ENCODE results near the gene ARL15.
"Not testable (repeated sequence)": the region's sequence is repeated elsewhere in the genome, so short reads cannot be mapped to it uniquely, and the experiment has no call there.

Gene ARL15

DNA sequence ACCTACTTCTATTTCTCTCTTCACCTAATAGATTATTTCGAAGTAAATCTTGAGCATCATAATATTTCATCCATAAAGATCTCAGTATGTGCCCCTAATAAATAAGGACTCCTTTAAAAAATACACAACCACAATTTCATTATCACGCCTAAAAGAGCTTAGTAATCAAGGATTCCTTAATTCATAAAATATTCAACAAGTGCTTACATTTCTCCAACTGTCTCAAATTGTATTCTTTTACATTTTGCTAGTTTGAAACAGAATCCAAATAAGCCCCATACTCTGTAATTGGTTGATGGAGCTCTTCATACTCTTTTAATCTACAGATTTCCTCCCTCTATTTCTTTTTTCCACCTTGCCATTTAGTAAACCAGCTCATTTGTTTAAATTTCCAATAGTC lies 432.4 kb downstream of the ARL15 start:
- DNase-seq, result no peak

DNA sequence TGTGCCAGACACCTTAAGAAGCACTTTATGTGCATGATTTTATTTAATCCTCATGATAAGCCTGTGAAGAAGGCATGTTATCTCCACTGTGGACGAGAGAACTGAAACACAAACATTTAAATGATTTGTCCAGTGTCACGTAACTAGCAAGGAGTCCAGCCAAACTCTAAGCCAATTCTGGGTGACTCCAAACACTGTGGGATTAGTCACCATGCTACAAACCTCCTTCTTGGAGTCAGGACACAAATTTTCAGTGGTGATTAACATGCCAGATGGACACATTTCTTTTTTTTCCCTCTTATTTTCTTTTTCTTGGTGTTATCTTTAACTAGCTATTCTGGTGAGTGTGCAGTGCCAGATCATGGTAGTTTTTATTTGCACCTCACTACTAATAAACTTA lies 433.1 kb downstream of the ARL15 start:
- DNase-seq, result no peak

DNA sequence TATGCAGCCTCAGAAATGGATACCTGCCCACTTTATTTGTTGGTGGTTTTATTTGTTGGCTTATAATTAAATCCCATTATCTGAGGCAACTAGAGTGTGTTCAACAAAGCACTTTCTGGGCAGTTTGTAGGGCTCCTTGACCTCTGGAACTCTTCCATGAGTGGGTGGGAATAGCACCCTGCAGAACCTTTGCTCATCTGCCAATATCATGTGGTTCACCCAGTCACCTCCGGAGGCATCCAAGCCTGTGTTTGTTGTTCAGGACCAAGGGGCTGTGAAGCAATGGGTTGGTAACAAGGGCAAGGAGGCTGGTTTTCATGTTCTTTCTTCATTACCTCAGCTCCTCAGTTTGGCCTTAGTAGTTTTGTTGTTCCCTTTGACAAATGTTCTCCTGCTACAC lies 436.0 kb downstream of the ARL15 start:
- DNase-seq, result no peak

DNA sequence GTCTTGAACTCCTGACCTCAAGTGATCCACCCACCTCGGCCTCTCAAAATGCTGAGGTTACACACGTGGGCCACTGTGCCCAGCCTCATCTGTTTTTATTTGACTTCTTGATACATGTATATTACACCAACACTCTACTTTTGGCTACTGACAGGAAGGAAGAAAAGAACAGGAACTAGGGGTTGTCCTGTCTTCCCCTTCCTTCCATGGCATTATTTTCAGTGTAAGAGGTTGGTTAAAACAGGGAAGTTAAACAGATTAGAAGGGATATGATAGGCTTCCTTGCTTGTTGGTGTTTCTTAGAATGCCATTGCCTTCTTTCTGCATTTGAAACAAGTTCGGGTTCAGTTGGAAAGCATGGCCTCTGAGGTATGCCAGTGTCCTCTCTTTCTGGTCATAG lies 437.1 kb downstream of the ARL15 start:
- no peak for DNase-seq

DNA sequence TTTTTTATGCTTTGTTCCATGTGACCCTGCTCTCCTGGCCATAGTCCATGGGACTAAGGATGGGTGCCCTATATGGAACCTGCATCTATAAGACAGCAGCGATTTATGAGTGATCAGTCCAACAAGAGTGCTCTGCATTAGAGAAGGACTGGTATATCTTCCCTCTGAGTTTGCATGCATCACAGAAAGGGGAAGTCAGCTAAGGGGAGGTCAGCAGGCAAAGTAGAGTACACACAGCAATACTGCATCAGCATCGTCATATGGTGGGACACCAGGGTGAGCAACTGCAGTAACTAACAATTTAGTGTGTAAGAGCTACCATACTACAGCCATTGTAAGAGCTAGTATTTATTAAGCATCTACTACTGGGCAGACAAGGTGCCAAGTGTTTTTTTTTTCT lies 438.6 kb downstream of the ARL15 start:
- DNase-seq, result no peak

DNA sequence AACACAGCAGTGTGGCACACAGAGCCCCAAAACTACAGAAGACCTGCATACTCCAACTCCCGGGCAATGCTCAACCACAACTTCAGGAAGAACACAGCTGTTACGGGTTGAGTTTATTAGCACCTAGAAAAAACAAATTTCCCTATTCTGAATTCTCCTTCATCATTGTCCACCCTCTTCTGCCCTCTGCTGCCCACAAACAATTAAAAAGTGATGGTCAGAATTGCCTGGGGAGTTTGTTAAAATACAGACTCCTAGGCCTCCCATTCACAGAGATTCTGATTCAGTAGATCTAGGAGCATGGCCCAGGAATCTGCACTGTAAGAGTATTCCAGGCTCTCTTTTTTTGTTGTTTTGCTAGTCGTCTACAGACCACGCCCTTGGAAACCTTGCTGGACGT lies 439.3 kb downstream of the ARL15 start:
- no peak for DNase-seq

DNA sequence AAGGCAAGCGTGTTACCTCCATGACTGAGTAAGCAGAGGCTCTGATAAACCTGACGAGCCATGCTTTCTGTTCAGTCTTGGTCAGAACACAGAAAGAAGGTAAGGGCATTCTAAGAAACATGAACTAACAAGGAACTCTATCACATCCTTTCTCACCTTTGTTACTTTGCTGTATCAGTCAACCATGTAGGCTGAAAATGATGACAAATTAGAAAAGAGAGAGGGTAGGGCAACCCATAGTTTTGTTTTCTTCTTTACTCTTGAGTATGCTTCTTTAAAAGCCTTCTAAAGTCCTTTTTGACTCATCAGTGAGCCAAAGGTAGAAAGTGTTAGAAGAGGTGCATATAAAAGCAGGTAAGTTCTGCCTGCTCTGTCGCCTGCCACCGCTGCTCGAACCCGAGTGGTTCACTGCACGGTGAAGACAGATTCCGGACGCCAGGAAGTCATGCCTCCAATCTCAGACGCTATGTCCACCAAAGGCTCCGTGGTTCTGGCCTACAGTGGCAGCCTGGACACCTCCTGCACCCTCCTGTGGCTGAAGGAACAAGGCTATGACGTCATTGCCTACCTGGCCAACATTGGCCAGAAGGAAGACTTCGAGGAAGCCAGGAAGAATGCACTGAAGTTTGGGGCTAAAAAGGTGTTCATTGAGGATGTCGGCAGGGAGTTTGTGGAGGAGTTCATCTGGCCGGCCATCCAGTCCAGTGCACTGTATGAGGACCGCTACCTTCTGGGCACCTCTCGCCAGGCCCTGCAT lies 451.5 kb downstream of the ARL15 start:
- DNase-seq, result no peak

DNA sequence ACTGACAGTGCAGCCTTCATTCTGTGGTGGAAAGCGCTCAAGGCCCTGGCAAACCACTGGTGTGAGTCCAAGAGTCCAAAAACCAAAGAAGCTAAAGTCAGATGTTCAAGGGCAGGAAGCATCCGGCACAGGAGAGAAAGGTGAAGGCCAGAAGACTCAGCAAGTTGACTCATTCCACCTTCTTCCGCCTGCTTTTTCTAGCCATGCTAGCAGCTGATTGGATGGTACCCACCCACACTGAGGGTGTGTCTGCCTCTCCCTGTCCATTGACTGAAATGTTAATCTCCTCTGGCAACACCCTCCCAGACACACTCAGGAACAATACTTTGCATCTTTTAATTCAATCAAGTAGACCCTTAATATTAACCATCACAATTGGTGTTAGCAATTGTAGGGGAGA lies 453.9 kb downstream of the ARL15 start:
- no peak for DNase-seq

DNA sequence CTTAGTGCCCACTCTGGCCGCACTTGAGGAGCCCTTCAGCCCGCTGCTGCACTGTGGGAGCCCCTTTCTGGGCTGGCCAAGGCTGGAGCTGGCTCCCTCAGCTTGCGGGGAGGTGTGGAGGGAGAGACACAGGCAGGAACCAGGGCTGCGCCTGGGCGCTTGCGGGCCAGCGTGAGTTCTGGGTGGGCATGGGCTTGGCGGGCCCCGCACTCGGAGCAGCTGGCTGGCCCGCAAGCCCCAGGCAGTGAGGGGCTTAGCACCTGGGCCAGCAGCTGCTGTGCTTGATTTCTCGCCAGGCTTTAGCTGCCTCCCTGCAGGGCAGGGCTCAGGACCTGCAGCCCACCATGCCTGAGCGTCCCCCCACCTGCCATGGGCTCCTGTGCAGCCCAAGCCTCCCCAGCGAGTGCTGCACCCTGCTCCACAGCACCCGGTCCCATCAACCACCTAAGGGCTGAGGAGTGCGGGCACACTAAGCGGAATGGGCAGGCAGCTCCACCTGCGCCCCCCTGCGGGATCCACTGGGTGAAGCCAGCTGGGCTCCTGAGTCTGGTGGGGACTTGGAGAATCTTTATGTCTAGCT lies 473.4 kb downstream of the ARL15 start:
- DNase-seq, result not testable (repeated sequence)

DNA sequence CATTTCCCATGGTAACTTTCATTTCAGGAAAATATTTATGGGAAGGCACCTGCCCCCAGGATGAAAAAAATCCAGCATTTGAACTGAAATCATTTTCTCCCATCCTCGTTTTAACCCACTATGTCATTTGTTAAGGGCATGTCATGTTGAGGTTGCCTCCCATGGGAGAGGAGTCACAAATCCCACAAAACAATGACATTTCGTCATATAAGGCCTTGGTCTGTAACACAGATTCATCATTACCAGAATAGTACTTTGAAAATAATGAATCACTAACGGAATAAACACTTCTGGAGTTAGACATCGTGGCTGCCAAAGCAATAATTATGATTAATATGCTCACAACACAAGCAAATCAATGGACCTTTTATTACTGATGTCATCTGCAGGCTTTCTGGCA lies 475.9 kb downstream of the ARL15 start:
- DNase-seq, result no peak
